H1 (cell line): ENCODE results near the gene ABHD13. TPM values are rescaled to one million over a fixed set of nuclear protein-coding genes. Genes with fewer than 3 reads are reported as not detected.

Experiments used
- PHF8 ChIP-seq: fragments of 200-600 bp; sonication (generic); conservative IDR thresholded peaks from 2 replicates; pipeline ENCODE4 v1.7.1; 2012; ENCODE audit warnings: low read depth, mild to moderate bottlenecking, inconsistent platforms, low read length, moderate library complexity
- SIX5 ChIP-seq: IDR thresholded peaks from 2 replicates; pipeline ENCODE4 v1.6.1; 2011; ENCODE audit warnings: mild to moderate bottlenecking, low read depth, low read length
- SP4 ChIP-seq: IDR thresholded peaks from 2 replicates; pipeline ENCODE4 v1.6.1; 2012; ENCODE audit warnings: low read length, inconsistent platforms
- polyA plus RNA-seq, 7 experiments: library from polyadenylated mRNA; depleted of rRNA in 3 of 7; stranded (reverse) in 5 of 7; unstranded in 2 of 7; fragments of >200 nt in 5 of 7; fragments of 200-250 nt in 2 of 7; gene quantifications; 1 replicate in 5 of 7; 2 replicates in 1 of 7; 4 replicates in 1 of 7; pipeline versions ENCODE4 v1.2.1 to v1.2.3, GENCODE V29; 2011 to 2013; ENCODE audit warnings: missing spikeins in 2 of 7, mixed read lengths in 2 of 7
- total RNA-seq: library from RNA; stranded (reverse); fragmentation: NEBNext Ultra II Directional; extraction: Animal tissue kit (Norgen Biotek cat#: 25700); gene quantifications from 2 replicates; pipeline ENCODE4 v1.2.1, GENCODE V29; 2021
- TF ChIP-seq, protein P1 (sequence below): fragments of 300-600 bp; sonication (generic); IDR thresholded peaks from 2 replicates; pipeline ENCODE4 v1.7.1; 2012; ENCODE audit warnings: low read length, moderate library complexity, mild to moderate bottlenecking, inconsistent platforms; ENCODE audit not compliant: insufficient replicate concordance

ABHD13 gene
- total and polyA plus RNA-seq, 2 of the 8 experiments (the other 6 are each of a cell fraction or from before 2014, with no cell fraction given) = 3.5 to 6.6 TPM

DNA sequence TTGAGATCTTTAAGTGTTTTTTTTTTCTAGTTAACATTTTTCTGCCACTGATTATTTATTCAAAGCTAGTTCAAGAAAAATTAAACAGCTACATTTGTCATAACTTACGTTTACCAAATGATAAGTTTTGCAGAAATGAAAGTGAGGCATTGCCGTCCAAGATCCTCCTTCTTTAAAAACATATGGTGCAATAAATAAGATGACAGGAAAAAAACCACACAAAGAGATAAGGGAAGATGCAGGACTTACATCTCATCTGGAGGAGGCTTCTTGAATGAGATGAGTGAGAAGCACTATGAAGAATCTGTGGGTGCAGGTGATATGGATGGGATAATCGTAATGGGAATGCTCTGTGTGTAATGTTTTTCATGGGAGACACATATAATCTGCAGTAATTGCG lies 63.7 kb downstream of the ABHD13 start (continued):
- TF ChIP-seq SP4 (no peak), SIX5 (no peak), PHF8 (no peak)
- TF ChIP-seq, protein P1, sequence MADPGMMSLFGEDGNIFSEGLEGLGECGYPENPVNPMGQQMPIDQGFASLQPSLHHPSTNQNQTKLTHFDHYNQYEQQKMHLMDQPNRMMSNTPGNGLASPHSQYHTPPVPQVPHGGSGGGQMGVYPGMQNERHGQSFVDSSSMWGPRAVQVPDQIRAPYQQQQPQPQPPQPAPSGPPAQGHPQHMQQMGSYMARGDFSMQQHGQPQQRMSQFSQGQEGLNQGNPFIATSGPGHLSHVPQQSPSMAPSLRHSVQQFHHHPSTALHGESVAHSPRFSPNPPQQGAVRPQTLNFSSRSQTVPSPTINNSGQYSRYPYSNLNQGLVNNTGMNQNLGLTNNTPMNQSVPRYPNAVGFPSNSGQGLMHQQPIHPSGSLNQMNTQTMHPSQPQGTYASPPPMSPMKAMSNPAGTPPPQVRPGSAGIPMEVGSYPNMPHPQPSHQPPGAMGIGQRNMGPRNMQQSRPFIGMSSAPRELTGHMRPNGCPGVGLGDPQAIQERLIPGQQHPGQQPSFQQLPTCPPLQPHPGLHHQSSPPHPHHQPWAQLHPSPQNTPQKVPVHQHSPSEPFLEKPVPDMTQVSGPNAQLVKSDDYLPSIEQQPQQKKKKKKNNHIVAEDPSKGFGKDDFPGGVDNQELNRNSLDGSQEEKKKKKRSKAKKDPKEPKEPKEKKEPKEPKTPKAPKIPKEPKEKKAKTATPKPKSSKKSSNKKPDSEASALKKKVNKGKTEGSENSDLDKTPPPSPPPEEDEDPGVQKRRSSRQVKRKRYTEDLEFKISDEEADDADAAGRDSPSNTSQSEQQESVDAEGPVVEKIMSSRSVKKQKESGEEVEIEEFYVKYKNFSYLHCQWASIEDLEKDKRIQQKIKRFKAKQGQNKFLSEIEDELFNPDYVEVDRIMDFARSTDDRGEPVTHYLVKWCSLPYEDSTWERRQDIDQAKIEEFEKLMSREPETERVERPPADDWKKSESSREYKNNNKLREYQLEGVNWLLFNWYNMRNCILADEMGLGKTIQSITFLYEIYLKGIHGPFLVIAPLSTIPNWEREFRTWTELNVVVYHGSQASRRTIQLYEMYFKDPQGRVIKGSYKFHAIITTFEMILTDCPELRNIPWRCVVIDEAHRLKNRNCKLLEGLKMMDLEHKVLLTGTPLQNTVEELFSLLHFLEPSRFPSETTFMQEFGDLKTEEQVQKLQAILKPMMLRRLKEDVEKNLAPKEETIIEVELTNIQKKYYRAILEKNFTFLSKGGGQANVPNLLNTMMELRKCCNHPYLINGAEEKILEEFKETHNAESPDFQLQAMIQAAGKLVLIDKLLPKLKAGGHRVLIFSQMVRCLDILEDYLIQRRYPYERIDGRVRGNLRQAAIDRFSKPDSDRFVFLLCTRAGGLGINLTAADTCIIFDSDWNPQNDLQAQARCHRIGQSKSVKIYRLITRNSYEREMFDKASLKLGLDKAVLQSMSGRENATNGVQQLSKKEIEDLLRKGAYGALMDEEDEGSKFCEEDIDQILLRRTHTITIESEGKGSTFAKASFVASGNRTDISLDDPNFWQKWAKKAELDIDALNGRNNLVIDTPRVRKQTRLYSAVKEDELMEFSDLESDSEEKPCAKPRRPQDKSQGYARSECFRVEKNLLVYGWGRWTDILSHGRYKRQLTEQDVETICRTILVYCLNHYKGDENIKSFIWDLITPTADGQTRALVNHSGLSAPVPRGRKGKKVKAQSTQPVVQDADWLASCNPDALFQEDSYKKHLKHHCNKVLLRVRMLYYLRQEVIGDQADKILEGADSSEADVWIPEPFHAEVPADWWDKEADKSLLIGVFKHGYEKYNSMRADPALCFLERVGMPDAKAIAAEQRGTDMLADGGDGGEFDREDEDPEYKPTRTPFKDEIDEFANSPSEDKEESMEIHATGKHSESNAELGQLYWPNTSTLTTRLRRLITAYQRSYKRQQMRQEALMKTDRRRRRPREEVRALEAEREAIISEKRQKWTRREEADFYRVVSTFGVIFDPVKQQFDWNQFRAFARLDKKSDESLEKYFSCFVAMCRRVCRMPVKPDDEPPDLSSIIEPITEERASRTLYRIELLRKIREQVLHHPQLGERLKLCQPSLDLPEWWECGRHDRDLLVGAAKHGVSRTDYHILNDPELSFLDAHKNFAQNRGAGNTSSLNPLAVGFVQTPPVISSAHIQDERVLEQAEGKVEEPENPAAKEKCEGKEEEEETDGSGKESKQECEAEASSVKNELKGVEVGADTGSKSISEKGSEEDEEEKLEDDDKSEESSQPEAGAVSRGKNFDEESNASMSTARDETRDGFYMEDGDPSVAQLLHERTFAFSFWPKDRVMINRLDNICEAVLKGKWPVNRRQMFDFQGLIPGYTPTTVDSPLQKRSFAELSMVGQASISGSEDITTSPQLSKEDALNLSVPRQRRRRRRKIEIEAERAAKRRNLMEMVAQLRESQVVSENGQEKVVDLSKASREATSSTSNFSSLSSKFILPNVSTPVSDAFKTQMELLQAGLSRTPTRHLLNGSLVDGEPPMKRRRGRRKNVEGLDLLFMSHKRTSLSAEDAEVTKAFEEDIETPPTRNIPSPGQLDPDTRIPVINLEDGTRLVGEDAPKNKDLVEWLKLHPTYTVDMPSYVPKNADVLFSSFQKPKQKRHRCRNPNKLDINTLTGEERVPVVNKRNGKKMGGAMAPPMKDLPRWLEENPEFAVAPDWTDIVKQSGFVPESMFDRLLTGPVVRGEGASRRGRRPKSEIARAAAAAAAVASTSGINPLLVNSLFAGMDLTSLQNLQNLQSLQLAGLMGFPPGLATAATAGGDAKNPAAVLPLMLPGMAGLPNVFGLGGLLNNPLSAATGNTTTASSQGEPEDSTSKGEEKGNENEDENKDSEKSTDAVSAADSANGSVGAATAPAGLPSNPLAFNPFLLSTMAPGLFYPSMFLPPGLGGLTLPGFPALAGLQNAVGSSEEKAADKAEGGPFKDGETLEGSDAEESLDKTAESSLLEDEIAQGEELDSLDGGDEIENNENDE = no peak
